GM21526 (cell line): Measurements from ENCODE around the gene PTCH2.
"Not testable (repeated sequence)": the region's sequence is repeated elsewhere in the genome, so short reads cannot be mapped to it uniquely, and the experiment has no call there.

Experiments used
- ATAC-seq: cut with Tn5 transposase; IDR thresholded peaks from one replicate; pipeline ENCODE4 v1.9.1; 2021; ENCODE audit warnings: moderate library complexity; ENCODE audit not compliant: unreplicated experiment, low FRiP score

PTCH2 gene

DNA sequence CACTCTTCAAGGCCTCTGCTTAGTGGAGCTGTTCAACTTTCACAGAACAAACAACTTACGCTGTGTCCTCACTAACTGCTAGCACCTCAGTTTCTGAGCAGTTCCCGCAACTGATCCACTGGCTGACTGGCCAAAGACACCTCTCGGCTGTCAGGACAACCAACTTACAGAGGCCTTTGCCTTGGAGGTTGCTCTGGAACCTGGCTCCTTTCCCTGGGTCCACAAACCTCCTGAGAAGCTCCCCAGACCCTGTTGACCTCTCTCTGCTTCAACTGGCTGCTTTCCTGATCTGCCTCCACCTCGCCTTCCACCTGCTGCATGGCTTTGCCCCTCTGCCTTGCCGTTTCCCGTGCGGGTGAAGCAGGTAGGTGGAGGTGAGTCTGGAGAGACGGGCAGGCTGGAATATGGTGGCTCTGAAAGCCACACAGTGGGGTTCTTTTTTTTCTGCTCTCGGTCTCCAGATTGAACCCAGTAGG is 21.8 kb downstream of the PTCH2 start:
- ATAC-seq: no peak

DNA sequence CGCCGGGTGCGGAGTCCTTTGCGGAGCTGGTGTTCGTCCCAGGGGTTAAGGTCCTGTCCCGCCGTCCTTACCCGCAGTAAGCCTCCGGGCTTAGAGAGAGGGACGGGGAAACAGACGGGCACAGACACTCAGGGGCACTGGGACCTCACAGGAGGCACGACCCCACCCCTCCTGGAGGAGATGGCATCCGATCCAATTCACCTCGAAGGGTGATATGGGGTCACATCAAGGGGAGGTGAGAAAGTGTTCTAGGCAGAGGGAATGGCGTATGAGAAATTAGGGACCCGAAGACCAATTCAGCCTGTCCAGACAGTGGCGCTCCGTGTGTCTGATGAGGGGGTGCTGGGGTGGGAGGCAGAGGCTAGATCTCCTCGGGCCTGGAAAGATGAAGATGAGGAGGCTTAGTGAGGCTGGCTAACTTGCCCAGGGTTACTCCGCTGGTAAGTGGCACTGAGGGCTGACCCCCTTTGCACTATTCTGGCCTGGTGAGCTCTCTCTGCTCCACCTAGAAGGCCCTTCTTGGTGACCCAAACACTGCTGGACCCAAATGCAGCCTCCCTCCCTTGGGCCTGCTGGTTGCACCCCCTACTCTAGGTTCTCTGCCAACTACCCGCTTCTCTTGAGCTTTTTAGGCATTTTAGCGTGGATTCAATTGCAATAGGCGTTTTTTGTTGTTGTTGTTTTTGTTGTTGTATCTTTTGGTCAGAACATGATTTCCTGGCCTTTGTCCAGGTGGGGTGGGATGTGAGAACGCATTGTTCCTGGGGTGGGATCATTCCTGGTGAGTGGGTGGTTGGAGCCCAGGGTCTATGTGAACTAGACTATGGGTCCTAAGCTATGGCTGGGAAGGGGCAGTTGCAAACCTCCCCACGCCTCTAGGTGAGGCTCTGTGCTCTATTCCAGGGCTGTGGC is 22.5 kb downstream of the PTCH2 start:
- ATAC-seq: no peak

GRCh38 chr1:44819608-44820327 is 23.3 kb downstream of the PTCH2 start:
- ATAC-seq: peak; percentile 72

DNA sequence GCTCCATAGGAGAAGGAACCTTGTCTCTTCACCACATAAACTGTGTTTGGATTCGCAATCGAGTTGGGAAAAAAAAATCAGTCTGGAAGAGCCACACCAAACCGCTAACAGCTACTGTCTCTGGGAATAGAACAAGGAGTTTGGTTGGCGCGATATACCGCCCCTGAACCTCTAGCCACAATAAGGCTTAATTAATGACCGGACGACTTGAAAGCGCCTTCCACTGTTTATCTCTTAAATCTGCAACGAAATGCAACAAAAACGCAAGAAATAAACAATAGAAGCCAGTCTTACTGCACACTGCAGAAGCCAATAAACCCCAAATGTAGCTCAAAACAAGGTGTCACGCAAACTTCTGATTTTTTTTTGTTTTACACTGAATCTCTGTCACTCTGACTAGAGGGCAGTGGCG is 23.9 kb downstream of the PTCH2 start:
- ATAC-seq: no peak

DNA sequence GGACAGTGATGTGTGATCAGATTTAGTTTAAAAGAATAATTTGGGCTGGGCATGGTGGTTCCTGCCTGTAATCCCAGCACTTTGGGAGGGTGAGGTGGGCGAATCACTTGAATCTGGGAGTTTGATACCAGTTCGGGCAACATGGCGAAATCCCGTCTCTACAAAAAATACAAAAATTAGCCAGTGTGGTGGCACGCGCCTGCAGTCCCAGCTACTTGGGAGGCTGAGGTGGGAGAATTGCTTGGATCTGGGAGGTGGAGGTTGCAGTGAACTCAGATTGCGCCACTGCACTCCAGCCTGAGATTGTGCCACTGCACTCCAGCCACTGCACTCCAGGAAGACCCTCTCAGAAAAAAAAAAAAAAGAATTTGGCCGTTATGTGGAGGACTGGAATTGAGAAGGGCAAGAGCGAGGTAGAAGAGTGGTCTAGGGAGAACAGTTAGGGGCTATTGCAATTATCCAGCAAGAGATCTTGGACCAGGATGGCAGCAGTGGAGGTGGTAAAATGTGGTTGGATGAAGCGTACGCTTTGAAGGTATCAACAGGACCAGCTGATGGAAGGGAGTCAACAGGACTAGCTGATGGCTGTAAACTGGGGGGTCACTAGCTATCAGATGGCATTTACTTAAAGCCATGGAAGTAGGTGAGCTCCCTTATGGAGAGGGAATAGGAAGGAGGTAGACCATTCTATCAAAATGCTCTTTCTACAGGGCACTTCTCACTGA is 25.1 kb downstream of the PTCH2 start:
- no peak for ATAC-seq

DNA sequence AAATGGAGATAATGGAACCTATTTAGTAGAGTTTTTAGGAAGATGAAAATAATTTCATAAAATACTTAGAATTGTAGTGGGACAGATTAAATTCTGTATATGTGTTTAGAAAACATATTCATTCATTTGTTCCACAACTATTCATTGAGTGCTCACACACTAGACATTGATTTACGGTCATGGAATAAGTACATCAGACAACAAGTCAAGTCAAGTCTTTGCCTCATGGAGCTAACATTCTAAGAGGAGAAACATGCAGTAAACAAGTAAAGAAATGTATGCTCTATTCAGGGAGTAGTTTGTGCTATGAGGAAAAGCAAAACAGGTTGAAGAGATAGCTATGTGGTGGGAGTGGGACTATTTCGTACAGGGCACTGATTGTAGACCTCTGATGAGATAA is 25.7 kb downstream of the PTCH2 start:
- no peak for ATAC-seq

DNA sequence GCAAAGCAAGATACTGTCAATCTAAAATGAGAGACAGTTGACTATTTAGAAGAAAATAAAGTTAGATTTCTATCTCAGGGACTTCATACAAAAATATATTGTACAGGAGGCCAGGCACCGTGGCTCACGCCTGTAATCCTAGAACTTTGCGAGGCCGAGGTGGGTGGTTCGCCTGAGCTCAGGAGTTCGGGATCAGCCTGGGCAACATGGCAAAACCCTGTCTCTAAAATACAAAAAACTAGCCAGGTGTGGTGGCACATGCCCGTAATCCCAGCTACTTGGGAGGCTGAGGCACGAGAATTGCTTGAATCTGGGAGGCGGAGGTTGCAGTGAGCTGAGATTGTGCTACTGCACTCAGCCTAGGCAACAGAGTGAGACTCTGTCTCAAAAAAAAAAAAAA is 27.1 kb downstream of the PTCH2 start:
- ATAC-seq: not testable (repeated sequence)

- ATAC-seq: no peak
Measured at GRCh38 chr1:44812822-44813543, 30.1 kb downstream of the PTCH2 start.

DNA sequence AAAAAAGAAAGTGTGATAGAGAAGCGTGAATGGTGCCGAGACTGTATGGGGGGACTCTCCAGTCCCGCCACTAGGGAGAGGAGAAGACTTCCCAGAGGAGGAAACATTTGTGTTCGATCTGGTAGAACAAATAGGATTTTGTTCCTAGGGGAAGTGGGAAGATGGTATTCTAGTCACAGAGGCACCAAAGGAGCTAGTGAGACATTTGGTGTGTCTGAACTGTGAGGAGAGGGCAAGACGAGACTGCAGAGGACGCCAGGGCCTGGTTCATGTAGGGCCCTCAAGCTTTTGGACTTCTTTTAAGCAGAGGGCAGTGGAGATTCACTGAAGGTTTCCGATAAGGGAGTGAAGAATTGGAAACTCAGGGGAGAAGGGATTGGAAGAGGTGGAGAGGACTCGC is 31.8 kb downstream of the PTCH2 start:
- ATAC-seq: no peak

- not testable (repeated sequence) for ATAC-seq
Measured at GRCh38 chr1:44810762-44811105, 32.3 kb downstream of the PTCH2 start.

- ATAC-seq: no peak
Measured at GRCh38 chr1:44810101-44810761, 32.8 kb downstream of the PTCH2 start.

DNA sequence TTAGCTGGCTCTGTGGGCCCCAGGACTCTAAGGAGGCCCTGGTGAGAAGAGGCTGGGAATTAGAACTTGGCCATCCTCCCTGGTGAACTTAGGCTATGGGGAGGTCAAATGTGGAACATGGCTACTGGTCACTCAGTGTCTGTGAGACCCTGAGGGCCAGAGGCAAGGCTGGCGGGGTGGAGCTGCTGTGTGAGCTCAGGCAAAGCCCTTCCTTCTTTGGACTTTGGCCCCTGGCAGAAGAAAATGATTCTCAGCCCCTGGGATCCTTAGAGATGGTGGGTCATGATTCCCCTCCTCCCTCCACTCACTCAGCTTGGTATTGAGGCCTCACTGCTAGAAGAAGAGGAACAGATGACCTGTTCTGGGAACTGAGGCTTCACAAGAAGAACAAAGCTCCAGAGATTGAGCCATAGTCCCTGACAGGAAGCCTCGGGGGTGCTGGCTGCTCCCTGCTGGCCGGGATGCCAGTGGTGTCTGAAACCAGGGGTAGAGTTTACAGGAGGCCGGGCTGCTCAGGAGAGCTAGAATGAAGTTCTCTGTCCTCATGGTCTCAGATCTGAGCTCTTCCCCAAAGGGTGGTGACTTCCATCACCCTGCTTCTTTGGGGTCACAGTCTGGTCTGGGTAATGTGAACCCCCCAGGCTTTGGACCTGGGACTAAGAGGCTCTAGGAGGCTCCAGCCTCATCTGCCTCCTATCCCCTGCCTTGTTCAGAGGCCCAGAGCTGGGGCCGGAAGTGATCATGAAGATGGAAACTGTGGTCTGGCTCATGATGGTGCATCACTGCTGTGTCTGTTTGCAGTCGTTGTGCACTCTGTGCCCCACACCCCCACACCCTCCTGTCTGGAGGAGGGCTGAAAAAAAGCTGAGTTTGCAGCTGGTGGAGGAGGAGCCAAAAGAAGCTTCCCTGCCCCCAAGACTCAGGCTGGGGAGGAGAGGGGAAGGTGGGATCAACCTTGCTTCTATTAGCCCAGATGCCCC is 33.8 kb downstream of the PTCH2 start:
- peak; percentile 36 for ATAC-seq

DNA sequence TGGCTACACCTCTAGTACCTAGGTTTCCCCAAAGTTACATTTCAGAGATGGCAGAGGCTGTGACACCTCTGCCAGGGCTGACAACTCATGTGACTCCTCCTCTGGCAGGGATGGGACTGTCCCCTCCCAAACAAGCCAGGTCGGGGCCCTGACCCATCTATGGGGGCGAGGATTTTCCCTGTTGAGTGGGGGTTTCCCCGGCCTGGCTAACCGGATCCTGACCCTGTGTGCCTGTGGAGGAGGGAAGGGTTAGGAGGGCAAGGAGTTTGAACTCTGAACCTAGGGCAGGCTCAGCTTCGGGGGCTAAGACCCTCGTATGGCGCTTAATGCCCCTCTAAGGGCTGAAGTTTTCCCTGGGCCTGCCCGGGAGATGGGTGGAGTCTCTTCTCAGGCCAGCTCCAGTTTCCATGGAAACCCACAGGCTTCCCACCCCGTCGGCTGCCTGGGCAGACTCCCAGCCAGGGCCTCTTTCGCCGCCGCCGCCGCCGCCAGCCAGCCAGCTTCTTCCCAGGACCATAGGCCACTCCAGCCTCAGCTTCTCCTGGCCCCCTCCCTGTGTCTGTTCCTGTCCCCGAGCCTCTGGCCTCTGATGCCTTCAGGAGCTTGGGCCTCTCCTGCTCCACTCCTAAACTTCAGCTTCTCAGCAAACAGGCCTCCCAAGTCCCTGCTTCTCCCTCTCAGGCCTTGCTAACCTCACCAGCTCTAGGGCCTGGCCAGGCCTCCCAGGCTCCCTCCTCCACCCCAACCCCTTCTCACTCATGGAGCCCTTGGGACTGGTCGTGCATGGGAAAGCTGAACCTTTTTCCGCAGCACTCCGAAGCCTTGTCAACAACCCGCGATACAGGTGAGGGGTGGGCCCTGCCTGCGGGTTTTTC is 34.8 kb downstream of the PTCH2 start, which contains the start of gene BTBD19:
Gene BTBD19, plus strand, starts transcription at position 461 of the 875 bp plus-strand sequence. Its CDS starts 298 bp downstream, at position 759.
- no peak for ATAC-seq

DNA sequence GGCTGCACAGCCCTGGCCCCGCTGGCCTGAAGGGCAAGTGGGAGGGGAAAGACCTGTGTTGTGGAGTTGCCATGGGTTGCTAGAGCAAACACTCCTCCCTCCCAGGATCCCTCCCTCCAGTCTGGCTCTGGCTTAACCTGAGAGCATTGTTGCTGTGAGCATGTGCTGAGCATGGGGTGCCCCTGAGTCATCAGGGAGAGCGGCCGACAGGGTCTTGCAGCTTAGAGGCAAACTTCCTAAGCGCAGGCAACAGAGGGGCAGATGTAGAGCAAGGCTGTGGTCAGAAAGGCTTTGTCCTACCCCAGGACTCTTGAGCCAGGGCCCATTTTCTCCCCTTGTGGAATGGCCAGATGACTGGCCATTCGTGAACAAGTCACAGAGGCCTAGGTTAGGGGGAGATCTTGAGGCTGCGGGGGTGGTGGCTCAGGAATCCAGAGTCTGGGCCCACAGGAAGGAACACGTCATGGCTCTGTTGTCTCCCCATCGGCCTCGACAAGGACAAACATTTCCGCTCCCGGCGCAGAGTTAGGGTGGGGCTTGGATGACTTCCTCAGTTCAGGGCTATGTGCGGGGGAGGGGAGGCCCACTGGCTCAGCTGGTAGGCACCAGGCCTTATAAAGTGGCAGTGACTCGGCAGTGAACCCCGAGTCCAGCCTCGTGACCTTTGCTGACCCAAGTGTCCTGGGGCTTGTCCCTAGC is 35.5 kb downstream of the PTCH2 start:
- no peak for ATAC-seq

GRCh38 chr1:44806704-44807363 is 36.2 kb downstream of the PTCH2 start, which contains the start of gene DYNLT4:
DYNLT4 (minus strand) TSS chr1:44807351; CDS start chr1:44806668, 683 bp downstream.
- ATAC-seq: no peak

DNA sequence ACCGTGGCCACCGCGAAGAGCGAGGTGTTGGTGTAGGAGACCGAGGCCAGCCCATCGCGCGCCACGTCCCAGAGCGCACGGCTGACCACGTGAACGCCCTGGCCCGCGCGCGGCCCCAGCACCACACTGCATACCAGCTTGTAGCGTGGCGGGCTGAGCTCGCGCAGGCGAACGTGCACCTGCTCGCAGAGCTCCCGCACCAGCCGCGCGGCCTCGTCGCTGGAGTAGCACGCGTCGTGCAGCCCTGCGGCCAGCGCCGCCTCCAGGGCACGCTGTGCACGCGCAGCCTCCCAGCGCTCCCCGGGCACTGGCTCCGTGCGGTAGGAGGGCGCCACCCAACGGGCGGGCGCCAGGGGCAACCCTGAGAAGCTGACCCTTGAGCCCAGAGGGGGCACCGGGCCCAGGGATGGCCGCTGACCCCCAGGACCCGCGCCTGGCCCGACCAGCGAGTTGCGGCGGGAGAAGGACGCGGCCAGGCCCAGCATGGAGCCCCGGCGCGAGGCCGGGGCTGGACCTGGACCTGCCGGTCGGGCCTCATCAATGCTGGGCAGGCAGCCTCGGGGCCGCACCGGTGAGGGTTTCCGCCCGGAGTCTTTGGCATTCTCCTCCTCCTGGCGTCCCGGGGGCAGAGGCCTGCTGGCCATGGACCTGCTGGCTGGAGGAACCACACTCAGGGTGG is 36.9 kb downstream of the PTCH2 start:
- no peak for ATAC-seq
